ENCODE results near the gene CNN2. TPM values are rescaled to one million over a fixed set of nuclear protein-coding genes. Genes with fewer than 3 reads are reported as not detected.

The CNN2 gene
- total and polyA plus RNA-seq, 2 of the 4 experiments (the other 2 are of a cell fraction), result 272 to 395 TPM

DNA sequence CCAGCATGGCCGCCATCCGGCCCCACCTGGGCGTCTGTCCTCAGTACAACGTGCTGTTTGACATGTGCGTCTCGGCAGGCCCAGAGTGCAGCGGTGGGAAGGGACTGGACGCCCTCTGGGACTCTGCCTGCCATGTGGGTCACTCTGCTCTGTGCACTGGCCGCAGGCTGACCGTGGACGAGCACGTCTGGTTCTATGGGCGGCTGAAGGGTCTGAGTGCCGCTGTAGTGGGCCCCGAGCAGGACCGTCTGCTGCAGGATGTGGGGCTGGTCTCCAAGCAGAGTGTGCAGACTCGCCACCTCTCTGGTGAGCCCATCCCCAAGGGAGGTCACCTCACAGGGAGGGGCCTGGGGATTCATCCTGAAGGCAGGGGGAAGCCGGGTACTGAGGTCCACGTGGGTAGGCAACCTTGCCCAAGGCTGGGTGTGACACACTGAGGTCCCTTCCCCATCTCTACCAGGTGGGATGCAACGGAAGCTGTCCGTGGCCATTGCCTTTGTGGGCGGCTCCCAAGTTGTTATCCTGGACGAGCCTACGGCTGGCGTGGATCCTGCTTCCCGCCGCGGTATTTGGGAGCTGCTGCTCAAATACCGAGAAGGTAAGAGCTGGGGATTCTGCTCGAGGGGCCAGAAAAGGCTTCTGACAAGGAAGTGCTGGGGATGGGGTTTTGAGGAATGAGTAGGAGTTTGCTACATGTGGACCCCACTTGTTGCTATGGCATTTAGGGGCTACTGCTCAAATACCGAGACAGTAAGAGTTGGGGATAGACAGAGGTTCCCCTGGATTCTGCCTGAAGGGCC, 24.8 kb downstream of the CNN2 start:
- CTCF ChIA-PET, result no interaction called here

More for the DNA sequence above, 24.8 kb downstream of the CNN2 start:
- no peak overlapping the region for H2BK15ac ChIP-seq (ENCODE audit: low read depth, low read length)
- no peak overlapping the region for H3K9ac ChIP-seq (ENCODE audit: low read depth, low read length)
- no peak overlapping the region for H2AK5ac ChIP-seq (ENCODE audit: low read depth, low read length)
- H2BK5ac ChIP-seq (ENCODE audit: low read depth, low read length, poor library complexity, severe bottlenecking), result no peak overlapping the region
- POLR2A ChIA-PET (ENCODE audit: unreplicated experiment), result no interaction called here
- TF ChIP-seq CEBPB (IDR thresholded peaks at IDR 0.05; ENCODE audit: low read depth, low read length) (no peak), BHLHE40 (IDR thresholded peaks at IDR 0.05; ENCODE audit: low read depth, low read length) (no peak), RAD21 (IDR thresholded peaks at IDR 0.05; ENCODE audit: low read length) (no peak), SMC3 (IDR thresholded peaks at IDR 0.05; ENCODE audit: low read depth, low read length) (no peak), MAZ (IDR thresholded peaks at IDR 0.05; ENCODE audit: borderline replicate concordance, low read depth, low read length) (no peak), RCOR1 (IDR thresholded peaks at IDR 0.05; ENCODE audit: insufficient replicate concordance, low read length) (no peak), CTCF (conservative IDR thresholded peaks at IDR 0.05; ENCODE audit: low read depth, low read length) (no peak)
- TF ChIP-seq, protein P1, sequence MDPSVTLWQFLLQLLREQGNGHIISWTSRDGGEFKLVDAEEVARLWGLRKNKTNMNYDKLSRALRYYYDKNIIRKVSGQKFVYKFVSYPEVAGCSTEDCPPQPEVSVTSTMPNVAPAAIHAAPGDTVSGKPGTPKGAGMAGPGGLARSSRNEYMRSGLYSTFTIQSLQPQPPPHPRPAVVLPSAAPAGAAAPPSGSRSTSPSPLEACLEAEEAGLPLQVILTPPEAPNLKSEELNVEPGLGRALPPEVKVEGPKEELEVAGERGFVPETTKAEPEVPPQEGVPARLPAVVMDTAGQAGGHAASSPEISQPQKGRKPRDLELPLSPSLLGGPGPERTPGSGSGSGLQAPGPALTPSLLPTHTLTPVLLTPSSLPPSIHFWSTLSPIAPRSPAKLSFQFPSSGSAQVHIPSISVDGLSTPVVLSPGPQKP (IDR thresholded peaks at IDR 0.05; ENCODE audit: borderline replicate concordance, low read depth, low read length), result no peak
- TF ChIP-seq, protein P2, sequence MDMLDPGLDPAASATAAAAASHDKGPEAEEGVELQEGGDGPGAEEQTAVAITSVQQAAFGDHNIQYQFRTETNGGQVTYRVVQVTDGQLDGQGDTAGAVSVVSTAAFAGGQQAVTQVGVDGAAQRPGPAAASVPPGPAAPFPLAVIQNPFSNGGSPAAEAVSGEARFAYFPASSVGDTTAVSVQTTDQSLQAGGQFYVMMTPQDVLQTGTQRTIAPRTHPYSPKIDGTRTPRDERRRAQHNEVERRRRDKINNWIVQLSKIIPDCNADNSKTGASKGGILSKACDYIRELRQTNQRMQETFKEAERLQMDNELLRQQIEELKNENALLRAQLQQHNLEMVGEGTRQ (IDR thresholded peaks at IDR 0.05; ENCODE audit: low read depth, low read length), result no peak
- H3K27ac ChIP-seq (ENCODE audit: insufficient read depth, low read length), result no peak overlapping the region
- BruUV-seq (replicated peaks), result no TSS peak
- H4K91ac ChIP-seq (ENCODE audit: insufficient read depth, low read depth, low read length), result no peak overlapping the region
- H3K79me1 ChIP-seq (ENCODE audit: low read depth in 1 of 2, low read length in 2 of 2), result no peaks in the 10 kb centered on the region
- no peaks in the 10 kb centered on the region for H3K4me1 ChIP-seq (ENCODE audit: control insufficient read depth, insufficient read depth, low read length)
- no peaks in the 10 kb centered on the region for H3K27me3 ChIP-seq (ENCODE audit: control insufficient read depth, insufficient read depth, low read length)
- no peaks in the 10 kb centered on the region for H3K9me1 ChIP-seq (ENCODE audit: insufficient read depth, low read length)
- H3K9me3 ChIP-seq (ENCODE audit: control insufficient read depth, insufficient read depth, low read length), result peaks cover 15% of the 10 kb centered on the region
- peaks cover under 1% of the 10 kb centered on the region; the same call in 1 of the 2 replicates for H3K36me3 ChIP-seq (ENCODE audit: control insufficient read depth, insufficient read depth, low read length)
- intact Hi-C loops (cut with micrococcal nuclease), result no loop called here
- H3K4me3 ChIP-seq (ENCODE audit: insufficient read depth, low read depth, low read length), result no peak overlapping the region
- H2AK9ac ChIP-seq (replicated peaks; ENCODE audit: low read depth, low read length, poor library complexity), result no peak overlapping the region
- no peak overlapping the region for H3K18ac ChIP-seq (ENCODE audit: low read depth, low read length)
- no peak overlapping the region for H2BK120ac ChIP-seq (ENCODE audit: low read depth, low read length)
- H3K14ac ChIP-seq (replicated peaks; ENCODE audit: low read depth, low read length), result no peak overlapping the region
- ATAC-seq (ENCODE audit: low read depth) (no peak), DNase-seq (no peak)
- H4K20me1 ChIP-seq (ENCODE audit: insufficient read depth, low read length), result no peaks in the 10 kb centered on the region
- 85% methylated on average over 20 of the region's 31 CpGs; no CpG with 5 or more reads in 1 of the 2 experiments for WGBS, 2 experiments (ENCODE audit: extremely low coverage in 2 of 2, insufficient read length in 1 of 2)
- dilution Hi-C loops (cut with HindIII; ENCODE audit: low sequenced_read_pairs, unreplicated experiment), result no loop called here
- H4K8ac ChIP-seq (ENCODE audit: low read depth in 2 of 2, low read length in 2 of 2), result no peak overlapping the region
- H2AFZ ChIP-seq (replicated peaks; ENCODE audit: low read length, poor library complexity), result peak overlapping the region; percentile 58
- in situ Hi-C loops (cut with MboI; ENCODE audit: low sequenced_read_pairs), result no loop called here
- no peak overlapping the region for H3K4me2 ChIP-seq (ENCODE audit: low read depth, low read length)
- H3K4ac ChIP-seq (ENCODE audit: low read depth, low read length), result no peak overlapping the region
- no peak overlapping the region for H4K5ac ChIP-seq (ENCODE audit: low read depth, low read length)
- H2BK20ac ChIP-seq (ENCODE audit: low read depth, low read length), result no peak overlapping the region
- no peak overlapping the region for H3K23ac ChIP-seq (ENCODE audit: low read depth, low read length)
- no peak overlapping the region for H3K56ac ChIP-seq (ENCODE audit: extremely low read depth, insufficient read depth, low read length)
